GM12872 (cell line): ENCODE data around the gene ZDHHC20.

ENCODE experiments used
- TF ChIP-seq, protein P1 (sequence below): IDR thresholded peaks from 3 replicates; pipeline ENCODE4 v1.5.1; 2011; ENCODE audit warnings: low read depth, mild to moderate bottlenecking, low read length, moderate library complexity; ENCODE audit not compliant: insufficient read depth

Gene ZDHHC20, protein sequence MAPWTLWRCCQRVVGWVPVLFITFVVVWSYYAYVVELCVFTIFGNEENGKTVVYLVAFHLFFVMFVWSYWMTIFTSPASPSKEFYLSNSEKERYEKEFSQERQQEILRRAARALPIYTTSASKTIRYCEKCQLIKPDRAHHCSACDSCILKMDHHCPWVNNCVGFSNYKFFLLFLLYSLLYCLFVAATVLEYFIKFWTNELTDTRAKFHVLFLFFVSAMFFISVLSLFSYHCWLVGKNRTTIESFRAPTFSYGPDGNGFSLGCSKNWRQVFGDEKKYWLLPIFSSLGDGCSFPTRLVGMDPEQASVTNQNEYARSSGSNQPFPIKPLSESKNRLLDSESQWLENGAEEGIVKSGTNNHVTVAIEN

DNA sequence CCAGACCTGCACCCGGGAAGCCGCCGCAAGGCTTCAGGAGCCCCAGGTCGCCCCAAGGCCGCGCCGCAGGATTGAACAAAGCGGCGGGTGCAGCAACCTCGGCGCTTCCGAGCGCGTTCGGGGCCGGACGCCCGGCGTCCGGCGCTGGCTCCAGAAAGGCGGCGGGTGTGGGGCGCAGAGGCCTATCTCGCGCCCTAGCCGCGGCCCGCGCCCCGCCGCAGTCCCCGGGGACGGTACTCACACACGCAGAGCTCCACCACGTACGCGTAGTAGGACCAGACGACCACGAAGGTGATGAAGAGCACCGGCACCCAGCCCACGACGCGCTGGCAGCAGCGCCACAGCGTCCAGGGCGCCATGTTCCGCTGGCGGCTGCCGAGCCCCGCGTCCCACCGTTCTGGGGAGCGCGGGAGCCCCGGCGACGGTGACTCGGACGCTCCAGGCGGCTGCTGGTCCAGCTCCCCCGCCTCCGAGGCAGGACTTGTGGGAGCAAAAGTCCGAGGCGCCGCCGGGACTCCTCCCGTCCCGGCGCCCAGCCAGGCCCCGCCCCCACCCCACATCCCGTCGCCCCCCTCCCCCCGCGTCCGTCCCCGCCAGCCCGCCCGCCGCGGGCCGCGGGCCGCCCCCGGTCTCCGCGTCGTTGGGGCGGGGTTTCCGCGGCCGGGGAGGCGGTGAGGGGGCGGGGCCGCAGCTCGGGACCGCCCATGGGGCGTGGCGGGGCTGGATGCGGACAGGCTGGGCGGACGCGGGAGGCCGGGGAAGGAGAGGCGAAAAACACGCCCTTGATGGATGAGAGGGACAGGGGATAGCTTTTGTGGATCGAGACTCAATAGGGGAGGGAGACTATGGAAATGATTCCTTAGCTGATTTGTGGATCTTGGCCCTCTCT is at the start of gene ZDHHC20:
Gene ZDHHC20 (minus strand): TSS at position 491 of the 889 bp plus-strand sequence. CDS start 132 bp downstream, at position 359.
- TF ChIP-seq, protein P1, sequence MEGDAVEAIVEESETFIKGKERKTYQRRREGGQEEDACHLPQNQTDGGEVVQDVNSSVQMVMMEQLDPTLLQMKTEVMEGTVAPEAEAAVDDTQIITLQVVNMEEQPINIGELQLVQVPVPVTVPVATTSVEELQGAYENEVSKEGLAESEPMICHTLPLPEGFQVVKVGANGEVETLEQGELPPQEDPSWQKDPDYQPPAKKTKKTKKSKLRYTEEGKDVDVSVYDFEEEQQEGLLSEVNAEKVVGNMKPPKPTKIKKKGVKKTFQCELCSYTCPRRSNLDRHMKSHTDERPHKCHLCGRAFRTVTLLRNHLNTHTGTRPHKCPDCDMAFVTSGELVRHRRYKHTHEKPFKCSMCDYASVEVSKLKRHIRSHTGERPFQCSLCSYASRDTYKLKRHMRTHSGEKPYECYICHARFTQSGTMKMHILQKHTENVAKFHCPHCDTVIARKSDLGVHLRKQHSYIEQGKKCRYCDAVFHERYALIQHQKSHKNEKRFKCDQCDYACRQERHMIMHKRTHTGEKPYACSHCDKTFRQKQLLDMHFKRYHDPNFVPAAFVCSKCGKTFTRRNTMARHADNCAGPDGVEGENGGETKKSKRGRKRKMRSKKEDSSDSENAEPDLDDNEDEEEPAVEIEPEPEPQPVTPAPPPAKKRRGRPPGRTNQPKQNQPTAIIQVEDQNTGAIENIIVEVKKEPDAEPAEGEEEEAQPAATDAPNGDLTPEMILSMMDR: no peak

DNA sequence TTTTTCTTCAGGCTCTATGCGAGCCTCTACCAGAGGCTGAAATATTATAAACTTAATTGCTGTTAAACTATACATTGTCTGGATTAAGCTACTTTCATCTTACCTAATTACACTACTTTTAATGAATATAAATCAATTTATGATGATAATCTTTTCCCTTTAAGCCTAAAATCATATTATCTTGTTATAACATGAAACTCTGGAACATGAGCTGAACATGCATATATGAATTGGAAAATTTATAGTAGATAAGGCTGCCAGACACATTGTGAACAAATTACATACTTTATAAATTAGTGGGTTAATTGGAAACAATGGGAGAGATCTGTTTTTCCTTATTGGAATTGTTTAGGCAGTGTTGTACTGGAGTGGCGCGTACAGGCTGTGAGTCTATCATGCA is 45.3 kb upstream of the ZDHHC20 start:
- TF ChIP-seq, protein P1: no peak

DNA sequence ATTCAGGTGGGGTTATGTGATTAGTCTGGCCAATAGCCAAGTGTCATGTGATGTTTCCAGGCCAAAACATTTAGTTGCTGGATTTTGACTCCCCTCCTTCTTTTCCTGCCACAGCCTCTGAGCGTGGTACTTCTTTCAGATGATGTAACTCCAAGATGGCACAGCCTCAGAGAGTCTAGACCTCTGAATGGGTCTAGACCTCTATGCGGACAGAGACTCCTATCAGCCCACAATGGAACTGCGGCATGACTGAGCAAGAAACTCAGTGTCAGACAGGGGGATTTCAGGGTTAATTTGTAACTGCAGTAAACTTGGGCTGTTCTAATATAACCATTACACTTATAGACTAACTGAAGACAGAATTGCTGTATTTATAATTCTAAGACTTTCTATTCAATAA is 42.6 kb upstream of the ZDHHC20 start:
- TF ChIP-seq, protein P1: 0 out of 3 replicates have a peak, but pooled peaks have one; percentile 14

DNA sequence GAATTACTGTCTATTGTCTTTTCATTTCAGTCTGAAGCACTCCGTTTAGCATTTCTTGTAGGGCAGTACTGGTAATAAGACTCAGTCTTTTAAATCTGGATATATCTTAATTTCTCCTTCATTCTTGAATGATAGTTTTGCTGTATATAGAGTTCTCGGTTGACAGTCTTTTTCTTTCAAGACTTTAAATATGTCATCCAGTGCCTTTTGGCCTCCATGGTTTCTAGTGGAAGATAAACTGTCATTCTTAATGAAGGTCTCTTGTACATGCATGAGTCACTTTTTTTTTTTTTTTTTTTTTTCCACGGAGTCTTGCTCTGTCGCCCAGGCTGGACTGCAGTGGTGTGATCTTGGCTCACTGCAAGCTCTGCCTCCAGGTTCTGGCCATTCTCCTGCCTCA is 27.2 kb upstream of the ZDHHC20 start:
- TF ChIP-seq, protein P1: no peak

DNA sequence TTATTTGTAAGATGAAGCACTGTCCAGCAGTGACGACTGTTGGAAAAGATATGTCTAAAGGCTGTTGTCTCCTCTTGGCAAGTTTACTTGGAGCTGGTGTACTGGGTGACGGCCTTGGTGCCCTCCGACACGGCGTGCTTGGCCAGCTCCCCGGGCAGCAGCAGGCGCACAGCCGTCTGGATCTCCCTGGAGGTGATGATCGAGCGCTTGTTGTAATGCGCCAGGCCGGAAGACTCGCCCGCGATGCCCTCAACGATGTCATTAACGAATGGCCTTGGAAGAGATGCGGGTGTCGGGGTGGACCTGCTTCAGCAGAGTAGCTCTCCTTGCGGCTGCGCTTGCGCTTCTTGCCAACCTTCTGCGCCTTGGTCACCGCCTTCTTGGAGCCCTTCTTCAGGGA is 24.6 kb upstream of the ZDHHC20 start:
- TF ChIP-seq, protein P1: no peak

DNA sequence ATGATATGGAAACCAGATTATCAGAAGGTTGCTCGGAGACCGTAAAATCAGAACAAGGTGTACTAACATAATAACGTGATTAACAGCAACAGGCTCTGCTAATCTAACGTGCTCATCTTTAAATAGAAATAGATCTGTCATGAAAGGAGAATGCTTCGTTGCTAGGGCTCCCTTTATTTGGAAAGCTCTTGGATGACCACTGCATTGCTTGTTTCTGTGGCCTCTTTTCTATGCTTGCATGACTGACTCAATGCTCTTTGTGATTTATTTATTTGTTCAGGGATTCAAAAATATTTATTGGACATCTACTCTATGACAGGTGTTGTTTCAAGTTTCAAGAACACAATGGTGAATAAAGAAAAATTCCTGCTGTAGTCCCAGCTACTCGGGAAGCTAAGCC is 22.3 kb upstream of the ZDHHC20 start:
- TF ChIP-seq, protein P1: no peak
